ENCODE data around the gene NFIC.
"Not testable (repeated sequence)": the region's sequence is repeated elsewhere in the genome, so short reads cannot be mapped to it uniquely, and the experiment has no call there.

Gene NFIC

GRCh38 chr19:3505598-3506383 is 139.4 kb downstream of the NFIC start, which contains the start of gene FZR1:
FZR1 (plus strand) TSS chr19:3506311; CDS start chr19:3522990, 16,679 bp downstream.
- TF ChIP-seq FOXP2 (optimal IDR thresholded peaks at IDR 0.05; ENCODE audit: control extremely low read depth, extremely low read length, insufficient read depth), result peak; percentile 73
- TF ChIP-seq POLR2AphosphoS5 (IDR thresholded peaks at IDR 0.05; ENCODE audit: borderline replicate concordance, low read depth, low read length), result peak; percentile 66; the same call in 1 of the 2 replicates
- TF ChIP-seq EZH2 (IDR thresholded peaks at IDR 0.05), result no peak
- peak within 1 kb of the TSS; percentile 96 for H3K9ac ChIP-seq (ENCODE audit: insufficient read length)
- peaks cover 21% of the 10 kb centered on the region; the same call in 1 of the 2 replicates for H3K36me3 ChIP-seq (ENCODE audit: insufficient read depth, low read length)
- peak; percentile 86 for DNase-seq (ENCODE audit: low read depth, low spot score)
- H3K9me3 ChIP-seq (ENCODE audit: low read depth, low read length), result no peaks in the 10 kb centered on the region
- H3K4me3 ChIP-seq, result peak within 1 kb of the TSS; percentile 93
- peak within 1 kb of the TSS; percentile 94 for H3K27ac ChIP-seq

- Histone ChIP-seq H3K9ac (ENCODE audit: insufficient read length) (peak overlapping the region; percentile 96), H3K27ac (peak overlapping the region; percentile 50; the same call in 1 of the 2 replicates), H3K9me3 (ENCODE audit: low read depth, low read length) (no peaks in the 10 kb centered on the region), H3K4me3 (peak overlapping the region; percentile 93), H3K36me3 (ENCODE audit: insufficient read depth, low read length) (peaks cover 21% of the 10 kb centered on the region; the same call in 1 of the 2 replicates)
- TF ChIP-seq EZH2 (IDR thresholded peaks at IDR 0.05), result no peak
- no peak for TF ChIP-seq POLR2AphosphoS5 (IDR thresholded peaks at IDR 0.05; ENCODE audit: borderline replicate concordance, low read depth, low read length)
- TF ChIP-seq FOXP2 (optimal IDR thresholded peaks at IDR 0.05; ENCODE audit: control extremely low read depth, extremely low read length, insufficient read depth), result no peak
- no peak for DNase-seq (ENCODE audit: low read depth, low spot score)
Observed at GRCh38 chr19:3506384-3507340, 140.3 kb downstream of the NFIC start.

GRCh38 chr19:3507371-3508120 is 141.2 kb downstream of the NFIC start:
- H3K27ac ChIP-seq, result no peak overlapping the region
- H3K36me3 ChIP-seq (ENCODE audit: insufficient read depth, low read length), result peaks cover 21% of the 10 kb centered on the region; the same call in 1 of the 2 replicates
- TF ChIP-seq POLR2AphosphoS5 (IDR thresholded peaks at IDR 0.05; ENCODE audit: borderline replicate concordance, low read depth, low read length), result no peak
- TF ChIP-seq FOXP2 (optimal IDR thresholded peaks at IDR 0.05; ENCODE audit: control extremely low read depth, extremely low read length, insufficient read depth), result no peak
- no peak for TF ChIP-seq EZH2 (IDR thresholded peaks at IDR 0.05)
- H3K9ac ChIP-seq (ENCODE audit: insufficient read length), result peak overlapping the region; percentile 96
- H3K4me3 ChIP-seq, result peak overlapping the region; percentile 93
- no peak for DNase-seq (ENCODE audit: low read depth, low spot score)
- no peaks in the 10 kb centered on the region for H3K9me3 ChIP-seq (ENCODE audit: low read depth, low read length)

GRCh38 chr19:3508121-3508661 is 141.8 kb downstream of the NFIC start:
- H3K9ac ChIP-seq (ENCODE audit: insufficient read length); H3K9me3 ChIP-seq (ENCODE audit: low read depth, low read length); DNase-seq (ENCODE audit: low read depth, low spot score); H3K27ac ChIP-seq; H3K4me3 ChIP-seq: not testable (repeated sequence)
- peaks cover 21% of the 10 kb centered on the region; the same call in 1 of the 2 replicates for H3K36me3 ChIP-seq (ENCODE audit: insufficient read depth, low read length)

GRCh38 chr19:3508771-3509535 is 142.6 kb downstream of the NFIC start:
- H3K36me3 ChIP-seq (ENCODE audit: insufficient read depth, low read length), result peaks cover 21% of the 10 kb centered on the region; the same call in 1 of the 2 replicates
- no peak overlapping the region for H3K27ac ChIP-seq
- no peaks in the 10 kb centered on the region for H3K9me3 ChIP-seq (ENCODE audit: low read depth, low read length)
- TF ChIP-seq FOXP2 (optimal IDR thresholded peaks at IDR 0.05; ENCODE audit: control extremely low read depth, extremely low read length, insufficient read depth) (no peak), EZH2 (IDR thresholded peaks at IDR 0.05) (no peak), POLR2AphosphoS5 (IDR thresholded peaks at IDR 0.05; ENCODE audit: borderline replicate concordance, low read depth, low read length) (no peak)
- DNase-seq (ENCODE audit: low read depth, low spot score), result no peak
- no peak overlapping the region for H3K4me3 ChIP-seq
- H3K9ac ChIP-seq (ENCODE audit: insufficient read length), result no peak overlapping the region

- TF ChIP-seq EZH2 (IDR thresholded peaks at IDR 0.05) (no peak), FOXP2 (optimal IDR thresholded peaks at IDR 0.05; ENCODE audit: control extremely low read depth, extremely low read length, insufficient read depth) (no peak), POLR2AphosphoS5 (IDR thresholded peaks at IDR 0.05; ENCODE audit: borderline replicate concordance, low read depth, low read length) (no peak)
- DNase-seq (ENCODE audit: low read depth, low spot score), result no peak
- Histone ChIP-seq H3K36me3 (ENCODE audit: insufficient read depth, low read length) (peaks cover 21% of the 10 kb centered on the region; the same call in 1 of the 2 replicates), H3K4me3 (no peak overlapping the region), H3K9ac (ENCODE audit: insufficient read length) (no peak overlapping the region), H3K9me3 (ENCODE audit: low read depth, low read length) (no peaks in the 10 kb centered on the region), H3K27ac (no peak overlapping the region)
Observed at GRCh38 chr19:3509566-3509989, 143.2 kb downstream of the NFIC start.

GRCh38 chr19:3510727-3511126 is 144.3 kb downstream of the NFIC start:
- Histone ChIP-seq H3K9ac (ENCODE audit: insufficient read length) (no peak overlapping the region), H3K36me3 (ENCODE audit: insufficient read depth, low read length) (peaks cover 21% of the 10 kb centered on the region; the same call in 1 of the 2 replicates), H3K27ac (no peak overlapping the region), H3K9me3 (ENCODE audit: low read depth, low read length) (no peaks in the 10 kb centered on the region), H3K4me3 (no peak overlapping the region)
- TF ChIP-seq POLR2AphosphoS5 (IDR thresholded peaks at IDR 0.05; ENCODE audit: borderline replicate concordance, low read depth, low read length) (no peak), FOXP2 (optimal IDR thresholded peaks at IDR 0.05; ENCODE audit: control extremely low read depth, extremely low read length, insufficient read depth) (no peak), EZH2 (IDR thresholded peaks at IDR 0.05) (no peak)
- no peak for DNase-seq (ENCODE audit: low read depth, low spot score)

Measured in SK-N-MC (cell line).